ENCODE results near the gene ROR2.

DNA sequence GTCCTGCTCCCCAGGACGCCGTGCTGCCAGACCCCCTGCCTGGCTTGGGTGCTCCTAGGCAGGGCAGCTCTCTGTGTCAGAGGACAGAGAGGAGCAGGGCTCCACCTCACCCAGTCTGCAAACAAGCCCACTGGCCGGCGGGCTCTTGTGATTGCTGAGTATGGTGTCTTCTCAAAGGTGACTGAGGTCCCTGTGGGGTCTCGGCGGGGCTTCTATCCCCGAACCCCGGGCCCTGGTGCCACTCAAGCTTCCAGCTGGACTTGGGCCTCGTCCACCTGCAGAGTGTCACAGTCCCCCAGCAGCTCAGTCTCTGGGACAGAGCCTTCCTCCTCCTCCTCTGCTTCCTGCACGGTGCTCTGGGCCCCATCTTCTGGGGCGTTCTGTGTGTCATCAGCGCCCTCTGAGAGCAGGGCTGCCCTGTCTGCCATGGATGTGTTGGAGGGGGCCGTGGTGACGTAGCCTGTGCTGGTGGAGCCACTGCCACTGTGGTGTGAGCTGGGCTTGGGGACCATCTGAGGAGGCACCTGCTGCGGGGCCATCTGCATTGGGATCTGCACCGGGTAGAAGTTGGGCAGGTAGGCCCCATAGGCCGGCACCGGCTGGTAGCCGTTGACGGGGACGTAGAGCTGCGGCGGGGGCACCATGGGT is 226.5 kb downstream of the ROR2 start:
- TF ChIP-seq POLR2A (IDR thresholded peaks at IDR 0.05) (no peak), CTCF (IDR thresholded peaks at IDR 0.05) (no peak)

All from Peyer's patch (tissue), 4 donors.